Nephron (organoid): ENCODE data around the gene LIPC.

Experiments used
- H3K27ac Mint-ChIP-seq, 3 experiments: 2 replicates each; pipeline ENCODE4 v1.8.0; 2020; ENCODE audit warnings: mixed read lengths in 3 of 3, mild to moderate bottlenecking in 2 of 3, moderate library complexity in 1 of 3
- H3K27me3 Mint-ChIP-seq: 2 replicates; pipeline ENCODE4 v1.8.0; 2021; ENCODE audit warnings: low read depth, mild to moderate bottlenecking, moderate library complexity, mixed read lengths
- H3K36me3 Mint-ChIP-seq: 2 replicates; pipeline ENCODE4 v1.8.0; 2020; ENCODE audit warnings: low read depth, mixed read lengths
- H3K4me1 Mint-ChIP-seq: 2 replicates; pipeline ENCODE4 v1.8.0; 2020; ENCODE audit warnings: mixed read lengths
- H3K4me3 Mint-ChIP-seq, 3 experiments: 2 replicates each; pipeline ENCODE4 v1.8.0; 2020; ENCODE audit warnings: mild to moderate bottlenecking in 3 of 3, mixed read lengths in 3 of 3, moderate library complexity in 2 of 3
- H3K9me3 Mint-ChIP-seq: 2 replicates; pipeline ENCODE4 v1.8.0; 2020; ENCODE audit warnings: mixed read lengths
- TF ChIP-seq, protein P1 (sequence below), 3 experiments: fragments of 200-600 bp; sonication (generic); IDR thresholded peaks; one replicate each; pipeline ENCODE4 v1.5.0; 2021; ENCODE audit warnings: antibody characterized with exemption in 3 of 3; ENCODE audit not compliant: unreplicated experiment in 3 of 3

Gene LIPC

DNA sequence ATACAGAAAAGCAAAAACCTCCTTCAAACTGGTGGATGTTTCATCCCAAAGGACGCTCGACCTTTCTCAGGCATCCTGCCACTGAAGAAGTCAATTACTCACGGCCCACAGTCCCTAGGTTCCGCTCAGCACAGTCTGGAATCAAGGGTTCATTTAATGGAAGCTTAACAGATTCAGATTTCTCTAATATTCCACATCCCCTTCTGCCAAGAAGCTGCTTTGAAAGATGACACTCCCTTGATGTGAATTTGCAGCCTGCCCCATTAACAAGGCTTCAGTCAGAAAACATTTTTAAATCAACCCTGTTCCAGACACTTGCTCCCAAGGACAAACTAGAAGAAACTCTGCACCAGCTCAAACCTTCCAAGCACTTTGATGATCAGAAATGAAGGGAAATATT is 81.2 kb downstream of the LIPC start:
- H3K4me3 Mint-ChIP-seq, result peak overlapping the region in 1 of 3 experiments; percentile 13
- H3K36me3 Mint-ChIP-seq, result peaks cover 7% of the 10 kb centered on the region
- H3K9me3 Mint-ChIP-seq, result peaks cover 16% of the 10 kb centered on the region
- TF ChIP-seq, protein P1, sequence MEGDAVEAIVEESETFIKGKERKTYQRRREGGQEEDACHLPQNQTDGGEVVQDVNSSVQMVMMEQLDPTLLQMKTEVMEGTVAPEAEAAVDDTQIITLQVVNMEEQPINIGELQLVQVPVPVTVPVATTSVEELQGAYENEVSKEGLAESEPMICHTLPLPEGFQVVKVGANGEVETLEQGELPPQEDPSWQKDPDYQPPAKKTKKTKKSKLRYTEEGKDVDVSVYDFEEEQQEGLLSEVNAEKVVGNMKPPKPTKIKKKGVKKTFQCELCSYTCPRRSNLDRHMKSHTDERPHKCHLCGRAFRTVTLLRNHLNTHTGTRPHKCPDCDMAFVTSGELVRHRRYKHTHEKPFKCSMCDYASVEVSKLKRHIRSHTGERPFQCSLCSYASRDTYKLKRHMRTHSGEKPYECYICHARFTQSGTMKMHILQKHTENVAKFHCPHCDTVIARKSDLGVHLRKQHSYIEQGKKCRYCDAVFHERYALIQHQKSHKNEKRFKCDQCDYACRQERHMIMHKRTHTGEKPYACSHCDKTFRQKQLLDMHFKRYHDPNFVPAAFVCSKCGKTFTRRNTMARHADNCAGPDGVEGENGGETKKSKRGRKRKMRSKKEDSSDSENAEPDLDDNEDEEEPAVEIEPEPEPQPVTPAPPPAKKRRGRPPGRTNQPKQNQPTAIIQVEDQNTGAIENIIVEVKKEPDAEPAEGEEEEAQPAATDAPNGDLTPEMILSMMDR (IDR thresholded peaks at IDR 0.05; ENCODE audit: unreplicated experiment in 3 of 3), result no peak
- H3K27ac Mint-ChIP-seq, result peak overlapping the region; percentile 21 to 60 (median 46)
- H3K27me3 Mint-ChIP-seq, result peaks cover 17% of the 10 kb centered on the region
- H3K4me1 Mint-ChIP-seq, result peaks cover 29% of the 10 kb centered on the region

DNA sequence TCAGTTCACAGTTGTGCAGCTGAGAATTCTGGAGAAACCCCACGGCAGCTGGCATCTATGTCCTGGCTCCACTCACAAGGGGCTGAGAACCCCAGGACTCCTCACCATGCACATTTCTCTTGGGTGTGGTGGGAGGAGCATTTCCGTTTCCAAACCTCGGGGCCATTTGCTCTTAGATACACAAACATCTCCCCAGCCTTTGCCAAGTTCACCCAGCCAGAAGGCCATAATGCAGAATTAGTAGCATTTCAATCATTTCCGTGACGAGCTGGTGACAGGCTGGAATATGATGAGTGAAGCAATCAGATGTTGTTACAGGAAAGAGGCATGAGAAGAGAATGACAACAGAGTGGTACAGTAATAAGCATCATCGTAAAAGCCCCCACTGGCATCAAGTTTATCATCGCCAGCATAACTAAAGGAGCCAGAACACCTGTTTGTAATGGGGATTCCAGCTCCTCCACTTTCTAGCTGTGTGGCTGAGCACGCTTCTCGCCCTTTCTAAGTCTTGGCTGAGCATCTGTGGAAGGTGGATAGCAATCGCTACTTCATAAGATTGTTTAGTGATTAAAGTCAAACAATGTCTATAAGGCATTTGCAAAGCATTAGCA is 82.0 kb downstream of the LIPC start:
- peak overlapping the region; percentile 0 to 46 (median 19) for H3K27ac Mint-ChIP-seq

GRCh38 chr15:58515807-58516206 is 84.0 kb downstream of the LIPC start:
- no peak overlapping the region for H3K4me3 Mint-ChIP-seq
- H3K9me3 Mint-ChIP-seq, result peaks cover 16% of the 10 kb centered on the region
- peaks cover 7% of the 10 kb centered on the region for H3K36me3 Mint-ChIP-seq
- TF ChIP-seq, protein P1 (IDR thresholded peaks at IDR 0.05; ENCODE audit: unreplicated experiment in 3 of 3), result no peak
- peaks cover 44% of the 10 kb centered on the region for H3K4me1 Mint-ChIP-seq
- peaks cover 17% of the 10 kb centered on the region for H3K27me3 Mint-ChIP-seq
- peak overlapping the region in 2 of 3 experiments; percentile 23 to 47 for H3K27ac Mint-ChIP-seq

More for the DNA sequence above, 82.0 kb downstream of the LIPC start:
- Mint-ChIP-seq H3K4me3 (no peak overlapping the region), H3K27me3 (peaks cover 17% of the 10 kb centered on the region), H3K4me1 (peaks cover 29% of the 10 kb centered on the region), H3K36me3 (peaks cover 7% of the 10 kb centered on the region), H3K9me3 (peaks cover 16% of the 10 kb centered on the region)
- TF ChIP-seq, protein P1 (IDR thresholded peaks at IDR 0.05; ENCODE audit: unreplicated experiment in 3 of 3), result no peak

GRCh38 chr15:58517252-58517681 is 85.5 kb downstream of the LIPC start:
- no peak overlapping the region for H3K27ac Mint-ChIP-seq
- TF ChIP-seq, protein P1 (IDR thresholded peaks at IDR 0.05; ENCODE audit: unreplicated experiment in 3 of 3), result no peak
- H3K4me1 Mint-ChIP-seq, result peaks cover 48% of the 10 kb centered on the region
- no peak overlapping the region for H3K4me3 Mint-ChIP-seq
- peaks cover 7% of the 10 kb centered on the region for H3K36me3 Mint-ChIP-seq
- H3K9me3 Mint-ChIP-seq, result peaks cover 16% of the 10 kb centered on the region
- peaks cover 17% of the 10 kb centered on the region for H3K27me3 Mint-ChIP-seq

GRCh38 chr15:58517682-58518525 is 86.1 kb downstream of the LIPC start:
- Mint-ChIP-seq H3K36me3 (peaks cover 7% of the 10 kb centered on the region), H3K27ac (no peak overlapping the region), H3K9me3 (peaks cover 16% of the 10 kb centered on the region), H3K4me1 (peaks cover 47% of the 10 kb centered on the region), H3K27me3 (peaks cover 18% of the 10 kb centered on the region), H3K4me3 (no peak overlapping the region)
- TF ChIP-seq, protein P1 (IDR thresholded peaks at IDR 0.05; ENCODE audit: unreplicated experiment in 3 of 3), result no peak
